ENCODE results near the gene ABLIM2. TPM values are rescaled to one million over a fixed set of nuclear protein-coding genes. Genes with fewer than 3 reads are reported as not detected.

ABLIM2 gene
- total RNA-seq, 5 donors from 2014 or later (not counting 1 experiment from before 2014, with no cell fraction given): 2.6 to 7.0 (median 5.5) TPM

- H3K36me3 Mint-ChIP-seq: no peaks in the 10 kb centered on the region
- ATAC-seq (replicated peaks in 1 of 4) (no peak), DNase-seq (no peak)
- WGBS (ENCODE audit: insufficient coverage): 89% methylated on average over 8 of the region's 11 CpGs
- Histone ChIP-seq H3K27me3 (replicated peaks in 1 of 2; ENCODE audit: control insufficient read depth in 2 of 2, extremely low read depth in 1 of 2, insufficient read depth in 2 of 2, low read length in 1 of 2) (peaks cover 0 to 6% of the 10 kb centered on the region in 2 experiments), H3K27ac (ENCODE audit: low read length) (no peak overlapping the region), H3K36me3 (ENCODE audit: control insufficient read depth in 2 of 2, extremely low read depth in 1 of 2, insufficient read depth in 1 of 2, low read length in 1 of 2) (no peaks in the 10 kb centered on the region), H3K9me3 (no peaks in the 10 kb centered on the region), H3K4me1 (ENCODE audit: control insufficient read depth in 1 of 2, extremely low read depth in 1 of 2, insufficient read depth in 2 of 2, low read length in 2 of 2) (peaks cover 0 to 41% of the 10 kb centered on the region in 2 experiments), H3K4me3 (ENCODE audit: control insufficient read depth in 1 of 2, extremely low read depth in 1 of 2, low read length in 1 of 2) (no peak overlapping the region)
- H3K4me3 Mint-ChIP-seq: no peak overlapping the region
- H3K4me1 Mint-ChIP-seq: peaks cover 8 to 29% (median 24%) of the 10 kb centered on the region in 3 donors
- peak overlapping the region; percentile 59 to 73 for H3K27ac Mint-ChIP-seq
- H3K27me3 Mint-ChIP-seq: peaks cover 0 to 7% of the 10 kb centered on the region in 2 donors
- H3K9me3 Mint-ChIP-seq: no peaks in the 10 kb centered on the region
- CTCF ChIA-PET: no interaction called here
- POLR2A ChIA-PET: no interaction called here
Measured at GRCh38 chr4:7960017-7960789, 198.4 kb downstream of the ABLIM2 start.

- Histone ChIP-seq H3K9me3 (no peaks in the 10 kb centered on the region), H3K36me3 (ENCODE audit: control insufficient read depth in 2 of 2, extremely low read depth in 1 of 2, insufficient read depth in 1 of 2, low read length in 1 of 2) (no peaks in the 10 kb centered on the region), H3K27me3 (replicated peaks in 1 of 2; ENCODE audit: control insufficient read depth in 2 of 2, extremely low read depth in 1 of 2, insufficient read depth in 2 of 2, low read length in 1 of 2) (peaks cover 0 to 6% of the 10 kb centered on the region in 2 experiments), H3K4me3 (ENCODE audit: control insufficient read depth in 1 of 2, extremely low read depth in 1 of 2, low read length in 1 of 2) (no peak overlapping the region), H3K4me1 (ENCODE audit: control insufficient read depth in 1 of 2, extremely low read depth in 1 of 2, insufficient read depth in 2 of 2, low read length in 2 of 2) (peaks cover 0 to 30% of the 10 kb centered on the region in 2 experiments), H3K27ac (ENCODE audit: low read length) (no peak overlapping the region)
- ATAC-seq (replicated peaks in 1 of 4): no peak
- no peaks in the 10 kb centered on the region for H3K36me3 Mint-ChIP-seq
- ChIA-PET POLR2A (no interaction called here), CTCF (no interaction called here)
- H3K4me1 Mint-ChIP-seq: peaks cover 8 to 19% (median 16%) of the 10 kb centered on the region in 3 donors
- WGBS (ENCODE audit: insufficient coverage): 73% methylated on average over 5 of the region's 7 CpGs
- no peak for DNase-seq
- H3K9me3 Mint-ChIP-seq: no peaks in the 10 kb centered on the region
- no peak overlapping the region for H3K4me3 Mint-ChIP-seq
- peaks cover 0 to 7% of the 10 kb centered on the region in 2 donors for H3K27me3 Mint-ChIP-seq
- no peak overlapping the region for H3K27ac Mint-ChIP-seq
Measured at GRCh38 chr4:7959078-7959477, 199.5 kb downstream of the ABLIM2 start.

- CTCF ChIA-PET: no interaction called here
- no peak for DNase-seq
- Mint-ChIP-seq H3K9me3 (no peaks in the 10 kb centered on the region), H3K4me3 (no peak overlapping the region), H3K4me1 (peaks cover 8 to 11% (median 10%) of the 10 kb centered on the region in 3 donors), H3K27me3 (peaks cover 0 to 11% of the 10 kb centered on the region in 2 donors), H3K36me3 (no peaks in the 10 kb centered on the region), H3K27ac (peak overlapping the region in 1 of 2 donors; percentile 61)
- no peak overlapping the region for H3K4me3 ChIP-seq (ENCODE audit: control insufficient read depth in 1 of 2, extremely low read depth in 1 of 2, low read length in 1 of 2)
- WGBS (ENCODE audit: insufficient coverage): 62% methylated on average over 9 of the region's 11 CpGs
- no peak overlapping the region for H3K27ac ChIP-seq (ENCODE audit: low read length)
- no peak for ATAC-seq (replicated peaks in 1 of 4)
- peaks cover 0 to 19% of the 10 kb centered on the region in 2 experiments for H3K4me1 ChIP-seq (ENCODE audit: control insufficient read depth in 1 of 2, extremely low read depth in 1 of 2, insufficient read depth in 2 of 2, low read length in 2 of 2)
- H3K27me3 ChIP-seq (replicated peaks in 1 of 2; ENCODE audit: control insufficient read depth in 2 of 2, extremely low read depth in 1 of 2, insufficient read depth in 2 of 2, low read length in 1 of 2): peaks cover 0 to 2% of the 10 kb centered on the region in 2 experiments
- H3K9me3 ChIP-seq: no peaks in the 10 kb centered on the region
- no peaks in the 10 kb centered on the region for H3K36me3 ChIP-seq (ENCODE audit: control insufficient read depth in 2 of 2, extremely low read depth in 1 of 2, insufficient read depth in 1 of 2, low read length in 1 of 2)
- POLR2A ChIA-PET: no interaction called here
Measured at GRCh38 chr4:7956934-7957656, 201.5 kb downstream of the ABLIM2 start.

- no peak overlapping the region for H3K27ac ChIP-seq (ENCODE audit: low read length)
- Mint-ChIP-seq H3K4me3 (no peak overlapping the region), H3K27ac (no peak overlapping the region), H3K36me3 (no peaks in the 10 kb centered on the region), H3K9me3 (peaks cover 0 to 1% (median 0%) of the 10 kb centered on the region in 3 donors), H3K4me1 (peaks cover 8 to 11% (median 10%) of the 10 kb centered on the region in 3 donors), H3K27me3 (peaks cover 0 to 11% of the 10 kb centered on the region in 2 donors)
- H3K27me3 ChIP-seq (replicated peaks in 1 of 2; ENCODE audit: control insufficient read depth in 2 of 2, extremely low read depth in 1 of 2, insufficient read depth in 2 of 2, low read length in 1 of 2): peaks cover 0 to 2% of the 10 kb centered on the region in 2 experiments
- H3K4me1 ChIP-seq (ENCODE audit: control insufficient read depth in 1 of 2, extremely low read depth in 1 of 2, insufficient read depth in 2 of 2, low read length in 2 of 2): peaks cover 0 to 14% of the 10 kb centered on the region in 2 experiments
- POLR2A ChIA-PET: no interaction called here
- DNase-seq: no peak
- no peaks in the 10 kb centered on the region for H3K9me3 ChIP-seq
- WGBS (ENCODE audit: insufficient coverage): 96% methylated on average over 3 of the region's 8 CpGs
- H3K36me3 ChIP-seq (ENCODE audit: control insufficient read depth in 2 of 2, extremely low read depth in 1 of 2, insufficient read depth in 1 of 2, low read length in 1 of 2): no peaks in the 10 kb centered on the region
- ATAC-seq (replicated peaks in 1 of 4): no peak
- CTCF ChIA-PET: no interaction called here
- no peak overlapping the region for H3K4me3 ChIP-seq (ENCODE audit: control insufficient read depth in 1 of 2, extremely low read depth in 1 of 2, low read length in 1 of 2)
Measured at GRCh38 chr4:7956270-7956808, 202.3 kb downstream of the ABLIM2 start.

- H3K36me3 Mint-ChIP-seq: no peaks in the 10 kb centered on the region
- POLR2A ChIA-PET: no interaction called here
Measured at GRCh38 chr4:7955393-7955792, 203.2 kb downstream of the ABLIM2 start.

GRCh38 chr4:7952615-7953014 is 206.0 kb downstream of the ABLIM2 start:
- WGBS (ENCODE audit: insufficient coverage): 93% methylated on average over 8 of the region's 9 CpGs
- DNase-seq (no peak), ATAC-seq (replicated peaks in 1 of 4) (no peak)
- peaks cover 0 to 9% (median 0%) of the 10 kb centered on the region in 3 donors for H3K9me3 Mint-ChIP-seq
- Histone ChIP-seq H3K4me3 (ENCODE audit: control insufficient read depth in 1 of 2, extremely low read depth in 1 of 2, low read length in 1 of 2) (no peak overlapping the region), H3K9me3 (no peaks in the 10 kb centered on the region), H3K27me3 (replicated peaks in 1 of 2; ENCODE audit: control insufficient read depth in 2 of 2, extremely low read depth in 1 of 2, insufficient read depth in 2 of 2, low read length in 1 of 2) (peaks cover 0 to 15% of the 10 kb centered on the region in 2 experiments), H3K4me1 (ENCODE audit: control insufficient read depth in 1 of 2, extremely low read depth in 1 of 2, insufficient read depth in 2 of 2, low read length in 2 of 2) (peaks cover 0 to 5% of the 10 kb centered on the region in 2 experiments), H3K36me3 (ENCODE audit: control insufficient read depth in 2 of 2, extremely low read depth in 1 of 2, insufficient read depth in 1 of 2, low read length in 1 of 2) (no peaks in the 10 kb centered on the region), H3K27ac (ENCODE audit: low read length) (no peak overlapping the region)
- H3K27me3 Mint-ChIP-seq: peaks cover 4 to 25% of the 10 kb centered on the region in 2 donors
- H3K27ac Mint-ChIP-seq: no peak overlapping the region
- H3K4me3 Mint-ChIP-seq: no peak overlapping the region
- ChIA-PET POLR2A (interaction anchor here in 1 of 2 donors (0.6 kb wide), 1 partner anchor 1125 kb away, joined by 5 read pairs; no protein-coding TSS in a partner anchor), CTCF (interaction anchor here in 1 of 2 donors (0.7 to 1.0 kb wide), 2 partner anchors 9 to 17 kb away, joined by 3 to 4 read pairs; no protein-coding TSS in a partner anchor)
- peaks cover 7 to 16% (median 10%) of the 10 kb centered on the region in 3 donors for H3K4me1 Mint-ChIP-seq
- no peaks in the 10 kb centered on the region for H3K36me3 Mint-ChIP-seq

More at GRCh38 chr4:7955393-7955792, 203.2 kb downstream of the ABLIM2 start:
- Mint-ChIP-seq H3K4me1 (peaks cover 0 to 3% (median 1%) of the 10 kb centered on the region in 3 donors), H3K27me3 (peaks cover 0 to 13% of the 10 kb centered on the region in 2 donors), H3K9me3 (peaks cover 0 to 9% (median 0%) of the 10 kb centered on the region in 3 donors), H3K27ac (no peak overlapping the region), H3K4me3 (no peak overlapping the region)
- DNase-seq: no peak
- peaks cover 0 to 7% of the 10 kb centered on the region in 2 experiments for H3K27me3 ChIP-seq (replicated peaks in 1 of 2; ENCODE audit: control insufficient read depth in 2 of 2, extremely low read depth in 1 of 2, insufficient read depth in 2 of 2, low read length in 1 of 2)
- ATAC-seq (replicated peaks in 1 of 4): no peak
- no peak overlapping the region for H3K4me3 ChIP-seq (ENCODE audit: control insufficient read depth in 1 of 2, extremely low read depth in 1 of 2, low read length in 1 of 2)
- H3K27ac ChIP-seq (ENCODE audit: low read length): no peak overlapping the region
- H3K4me1 ChIP-seq (ENCODE audit: control insufficient read depth in 1 of 2, extremely low read depth in 1 of 2, insufficient read depth in 2 of 2, low read length in 2 of 2): peaks cover 0 to 5% of the 10 kb centered on the region in 2 experiments
- H3K36me3 ChIP-seq (ENCODE audit: control insufficient read depth in 2 of 2, extremely low read depth in 1 of 2, insufficient read depth in 1 of 2, low read length in 1 of 2): no peaks in the 10 kb centered on the region
- WGBS (ENCODE audit: insufficient coverage): no CpG with 5 or more reads among the region's 4 CpGs
- H3K9me3 ChIP-seq: no peaks in the 10 kb centered on the region
- CTCF ChIA-PET: no interaction called here
